Lower leg skin (tissue), 3 donors: ENCODE results near the gene CAMKMT.

ENCODE experiments used
- POLR2A ChIP-seq, 2 donors: fragments of 450-650 bp; IDR thresholded peaks; one replicate each; pipeline ENCODE4 v1.6.1; 2016 to 2017; ENCODE audit warnings: antibody characterized with exemption in 2 of 2, mild to moderate bottlenecking in 1 of 2, moderate library complexity in 1 of 2
- TF ChIP-seq, protein P1 (sequence below), 3 donors: fragments of 450-650 bp; IDR thresholded peaks; one replicate each; pipeline ENCODE4 v1.5.1; 2016; ENCODE audit warnings: antibody characterized with exemption in 3 of 3, mild to moderate bottlenecking in 3 of 3, moderate library complexity in 2 of 3

- TF ChIP-seq, protein P1, sequence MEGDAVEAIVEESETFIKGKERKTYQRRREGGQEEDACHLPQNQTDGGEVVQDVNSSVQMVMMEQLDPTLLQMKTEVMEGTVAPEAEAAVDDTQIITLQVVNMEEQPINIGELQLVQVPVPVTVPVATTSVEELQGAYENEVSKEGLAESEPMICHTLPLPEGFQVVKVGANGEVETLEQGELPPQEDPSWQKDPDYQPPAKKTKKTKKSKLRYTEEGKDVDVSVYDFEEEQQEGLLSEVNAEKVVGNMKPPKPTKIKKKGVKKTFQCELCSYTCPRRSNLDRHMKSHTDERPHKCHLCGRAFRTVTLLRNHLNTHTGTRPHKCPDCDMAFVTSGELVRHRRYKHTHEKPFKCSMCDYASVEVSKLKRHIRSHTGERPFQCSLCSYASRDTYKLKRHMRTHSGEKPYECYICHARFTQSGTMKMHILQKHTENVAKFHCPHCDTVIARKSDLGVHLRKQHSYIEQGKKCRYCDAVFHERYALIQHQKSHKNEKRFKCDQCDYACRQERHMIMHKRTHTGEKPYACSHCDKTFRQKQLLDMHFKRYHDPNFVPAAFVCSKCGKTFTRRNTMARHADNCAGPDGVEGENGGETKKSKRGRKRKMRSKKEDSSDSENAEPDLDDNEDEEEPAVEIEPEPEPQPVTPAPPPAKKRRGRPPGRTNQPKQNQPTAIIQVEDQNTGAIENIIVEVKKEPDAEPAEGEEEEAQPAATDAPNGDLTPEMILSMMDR (IDR thresholded peaks at IDR 0.05) = no peak
- no peak for TF ChIP-seq POLR2A (IDR thresholded peaks at IDR 0.05)
Observed at GRCh38 chr2:44821500-44821899, 459.8 kb downstream of the CAMKMT start.
